ENCODE measurements around the gene ZNF414. TPM values are rescaled to one million over a fixed set of nuclear protein-coding genes. Genes with fewer than 3 reads are reported as not detected.

ZNF414 gene
- total and polyA plus RNA-seq, 2 experiments from 2014 or later = 27.4 to 45.0 TPM

GRCh38 chr19:8536282-8536681, 22.3 kb upstream of the ZNF414 start (continued):
- TF ChIP-seq POLR2AphosphoS5 (IDR thresholded peaks at IDR 0.05; ENCODE audit: low read depth) (no peak), CTCF (conservative IDR thresholded peaks at IDR 0.05; ENCODE audit: low read depth in 2 of 2) (no peak), ZNF114 (CRISPR knock-in tag; IDR thresholded peaks at IDR 0.05) (no peak), CREB1 (CRISPR knock-in tag; IDR thresholded peaks at IDR 0.05; ENCODE audit: low read depth) (no peak), EZH2phosphoT487 (IDR thresholded peaks at IDR 0.05; ENCODE audit: unreplicated experiment) (no peak), REST (IDR thresholded peaks at IDR 0.05; ENCODE audit: unreplicated experiment) (no peak), EZH2 (IDR thresholded peaks at IDR 0.05; ENCODE audit: low read depth, unreplicated experiment) (no peak)

GRCh38 chr19:8532225-8532624, 18.3 kb upstream of the ZNF414 start:
- Mint-ChIP-seq H3K9me3 (no peaks in the 10 kb centered on the region; the same call in 2 of the 3 replicates), H3K4me3 (no peak overlapping the region), H3K4me1 (peaks cover 12% of the 10 kb centered on the region; the same call in 2 of the 3 replicates), H3K36me3 (ENCODE audit: low read depth) (no peaks in the 10 kb centered on the region), H3K27ac (no peak overlapping the region), H3K27me3 (ENCODE audit: insufficient read depth, low read depth, poor library complexity) (peaks cover 13% of the 10 kb centered on the region)
- peaks cover 3% of the 10 kb centered on the region; the same call in 1 of the 2 replicates for H4K20me1 ChIP-seq (replicated peaks; ENCODE audit: insufficient read depth)
- H3K27me3 ChIP-seq (ENCODE audit: insufficient read depth) = no peaks in the 10 kb centered on the region
- no peaks in the 10 kb centered on the region for H3K36me3 ChIP-seq (ENCODE audit: insufficient read depth)
- no peaks in the 10 kb centered on the region for H3K9me2 ChIP-seq (ENCODE audit: insufficient read depth)
- DNase-seq (ENCODE audit: low spot score) = no peak
- peaks cover 9% of the 10 kb centered on the region for H3K4me1 ChIP-seq (ENCODE audit: insufficient read depth)
- no peak for TF ChIP-seq ZNF462 (CRISPR knock-in tag; IDR thresholded peaks at IDR 0.05)
- TF ChIP-seq ETS1 (IDR thresholded peaks at IDR 0.05) = no peak
- no peak for TF ChIP-seq JUNB (IDR thresholded peaks at IDR 0.05; ENCODE audit: unreplicated experiment)
- no peak for TF ChIP-seq ZNF331 (CRISPR knock-in tag; IDR thresholded peaks at IDR 0.05; ENCODE audit: low read depth)
- TF ChIP-seq ZNF114 (CRISPR knock-in tag; IDR thresholded peaks at IDR 0.05) = no peak
- TF ChIP-seq EZH2 (IDR thresholded peaks at IDR 0.05; ENCODE audit: low read depth, unreplicated experiment) = no peak
- no peak for TF ChIP-seq STAT1 (IDR thresholded peaks at IDR 0.05; ENCODE audit: unreplicated experiment)
- no peaks in the 10 kb centered on the region for H3K79me2 ChIP-seq (replicated peaks; ENCODE audit: insufficient read depth)
- H3K4me2 ChIP-seq = no peak overlapping the region
- 0 out of 2 replicates have a peak, but pooled peaks cover 3% of the 10 kb centered on the region for H3F3A ChIP-seq (replicated peaks; ENCODE audit: low read depth)
- no peak overlapping the region for H3K27ac ChIP-seq (ENCODE audit: low read depth)
- ATAC-seq = no peak
- no peak overlapping the region for H2AFZ ChIP-seq
- H3K4me3 ChIP-seq = no peak overlapping the region
